ENCODE measurements around the gene EVPLL.
"Not testable (repeated sequence)": the region's sequence is repeated elsewhere in the genome, so short reads cannot be mapped to it uniquely, and the experiment has no call there.

The EVPLL gene

DNA sequence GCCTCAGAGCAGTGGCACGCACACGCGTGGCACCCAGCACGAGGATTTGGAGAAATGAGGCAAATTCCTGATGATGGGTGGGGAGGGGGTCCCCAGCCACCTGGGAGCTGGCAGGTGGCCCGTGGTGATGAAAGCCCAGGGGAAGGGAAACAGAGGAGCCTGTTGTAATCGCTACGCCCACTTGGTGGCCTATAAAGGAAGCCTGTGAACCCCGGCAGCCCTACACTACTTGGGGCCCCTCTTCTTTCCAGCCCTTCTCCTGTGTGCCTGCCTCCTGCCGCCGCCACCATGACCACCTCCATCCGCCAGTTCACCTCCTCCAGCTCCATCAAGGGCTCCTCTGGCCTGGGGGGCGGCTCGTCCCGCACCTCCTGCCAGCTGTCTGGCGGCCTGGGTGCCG lies 49.1 kb downstream of the EVPLL start:
- DNase-seq = not testable (repeated sequence)

- not testable (repeated sequence) for DNase-seq
These were observed 54.6 kb downstream of the EVPLL start for GRCh38 chr17:18432206-18432605.
